Fibroblast of mammary gland (primary cell): ENCODE measurements around the gene PGAP3.

Experiments
- DNase-seq: peaks from one replicate; pipeline ENCODE4 v3.0.0-alpha.2; 2010; ENCODE audit warnings: low read depth
- H3K4me3 ChIP-seq: 2 replicates; pipeline ENCODE4 v1.5.1; 2011; ENCODE audit warnings: low read depth, mild to moderate bottlenecking, low read length, moderate library complexity; ENCODE audit not compliant: control insufficient read depth
- CTCF ChIP-seq: conservative IDR thresholded peaks from 2 replicates; pipeline ENCODE4 v1.5.1; 2011; ENCODE audit warnings: low read depth, low read length, inconsistent platforms; ENCODE audit not compliant: control insufficient read depth, insufficient read depth

PGAP3 gene

GRCh38 chr17:39658760-39659159 lies 29.1 kb downstream of the PGAP3 start:
- no peak for TF ChIP-seq CTCF
- no peak for DNase-seq
- H3K4me3 ChIP-seq: no peak overlapping the region

- no peak for TF ChIP-seq CTCF
- no peak for DNase-seq
- no peak overlapping the region for H3K4me3 ChIP-seq
These were observed 29.5 kb downstream of the PGAP3 start for GRCh38 chr17:39658346-39658745.

- no peak overlapping the region for H3K4me3 ChIP-seq
- no peak for DNase-seq
- no peak for TF ChIP-seq CTCF
These were observed 32.8 kb downstream of the PGAP3 start for GRCh38 chr17:39655105-39655504.

- DNase-seq: peak; percentile 42
- no peak overlapping the region for H3K4me3 ChIP-seq
- peak; percentile 89 for TF ChIP-seq CTCF
These were observed 34.1 kb downstream of the PGAP3 start for GRCh38 chr17:39653662-39654331.

- no peak for TF ChIP-seq CTCF
- no peak for DNase-seq
These were observed 34.6 kb downstream of the PGAP3 start for GRCh38 chr17:39653316-39653661.

GRCh38 chr17:39652587-39653315 lies 35.1 kb downstream of the PGAP3 start:
- no peak overlapping the region for H3K4me3 ChIP-seq
- no peak for DNase-seq
- no peak for TF ChIP-seq CTCF

More at GRCh38 chr17:39653316-39653661, 34.6 kb downstream of the PGAP3 start:
- H3K4me3 ChIP-seq: no peak overlapping the region
